Left ventricle myocardium inferior (tissue), 1 donor: ENCODE measurements around the gene IP6K3. TPM values are rescaled to one million over a fixed set of nuclear protein-coding genes. Genes with fewer than 3 reads are reported as not detected.

ENCODE experiments used
- DNase-seq: peaks from one replicate; pipeline ENCODE4 v3.0.0-alpha.2; 2020
- H3K27ac ChIP-seq: fragments of 200-600 bp; replicated peaks from 2 replicates; pipeline ENCODE4 v1.8.0; 2021
- H3K27me3 ChIP-seq: fragments of 200-600 bp; 2 replicates; pipeline ENCODE4 v1.8.0; 2021; ENCODE audit warnings: low read depth
- H3K36me3 ChIP-seq: fragments of 200-600 bp; 2 replicates; pipeline ENCODE4 v1.8.0; 2021
- H3K4me1 ChIP-seq: fragments of 200-600 bp; 2 replicates; pipeline ENCODE4 v1.8.0; 2021
- H3K4me3 ChIP-seq: fragments of 200-600 bp; 2 replicates; pipeline ENCODE4 v1.8.0; 2021; ENCODE audit warnings: mild to moderate bottlenecking, moderate library complexity
- H3K9me3 ChIP-seq: fragments of 200-600 bp; replicated peaks from 2 replicates; pipeline ENCODE4 v1.8.0; 2021
- intact Hi-C: fragments of 100-400 bp; cut with micrococcal nuclease; formaldehyde crosslinking; loops from one replicate; pipeline ENCODE4 v1.11.0; 2022
- long read RNA-seq: library from polyadenylated mRNA; unstranded; transcript quantifications from one replicate; pipeline ENCODE4 v2.0.0, GENCODE V29; 2021
- total RNA-seq: library from RNA; stranded (reverse); fragmentation: NEBNext Ultra II Directional; extraction: Animal tissue kit (Norgen Biotek cat#: 25700); gene quantifications from one replicate; pipeline ENCODE4 v1.2.1, GENCODE V29; 2021
- TF ChIP-seq, protein P1 (sequence below): fragments of 200-600 bp; IDR thresholded peaks from 2 replicates; pipeline ENCODE4 v1.8.0; 2021; ENCODE audit warnings: antibody characterized with exemption, mild to moderate bottlenecking, borderline replicate concordance
- donor health status: DM: no; HTN: yes; CAD: no; lungs with severe emphysema.

Gene IP6K3, protein sequence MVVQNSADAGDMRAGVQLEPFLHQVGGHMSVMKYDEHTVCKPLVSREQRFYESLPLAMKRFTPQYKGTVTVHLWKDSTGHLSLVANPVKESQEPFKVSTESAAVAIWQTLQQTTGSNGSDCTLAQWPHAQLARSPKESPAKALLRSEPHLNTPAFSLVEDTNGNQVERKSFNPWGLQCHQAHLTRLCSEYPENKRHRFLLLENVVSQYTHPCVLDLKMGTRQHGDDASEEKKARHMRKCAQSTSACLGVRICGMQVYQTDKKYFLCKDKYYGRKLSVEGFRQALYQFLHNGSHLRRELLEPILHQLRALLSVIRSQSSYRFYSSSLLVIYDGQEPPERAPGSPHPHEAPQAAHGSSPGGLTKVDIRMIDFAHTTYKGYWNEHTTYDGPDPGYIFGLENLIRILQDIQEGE
- 42.0 TPM for total RNA-seq
- long read RNA-seq, transcript IP6K3-202 (7 exons, 2,012 nt) = minor isoform, 9 of 109 reads
- long read RNA-seq, transcript IP6K3-201 (6 exons, 2,610 nt) = major isoform, 49 of 109 reads
- long read RNA-seq, partial matches to known transcripts = 33 of 109 reads
- long read RNA-seq, other reads (novel, unspliced or antisense) = 18 of 109 reads

DNA sequence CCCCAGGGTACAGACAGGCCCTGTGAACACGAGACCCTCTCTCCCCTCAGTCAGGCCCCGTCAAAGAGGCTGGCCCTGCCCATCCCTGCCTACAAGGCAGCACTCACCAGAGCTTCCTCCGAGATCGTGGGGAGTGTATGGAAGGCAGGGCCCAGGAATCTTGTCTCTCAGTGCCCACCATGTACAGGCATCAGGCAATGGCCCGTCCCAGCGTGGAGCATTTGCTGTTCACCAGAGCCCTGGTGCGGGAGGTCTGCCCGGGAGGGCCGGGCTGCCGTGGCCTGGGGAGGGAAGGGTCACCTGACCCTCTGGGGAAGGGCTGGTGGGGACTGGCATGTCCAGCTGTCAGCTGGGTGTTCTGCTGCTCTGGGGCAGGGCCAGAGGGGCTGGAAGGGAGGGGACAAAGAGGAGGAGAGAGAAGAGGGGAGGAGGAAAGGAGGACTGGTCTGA is at the start of gene IP6K3:
Gene IP6K3 (minus strand): TSS at position 255 of the 450 bp plus-strand sequence. CDS start 11,429 bp downstream, outside the sequence.
- TF ChIP-seq, protein P1, sequence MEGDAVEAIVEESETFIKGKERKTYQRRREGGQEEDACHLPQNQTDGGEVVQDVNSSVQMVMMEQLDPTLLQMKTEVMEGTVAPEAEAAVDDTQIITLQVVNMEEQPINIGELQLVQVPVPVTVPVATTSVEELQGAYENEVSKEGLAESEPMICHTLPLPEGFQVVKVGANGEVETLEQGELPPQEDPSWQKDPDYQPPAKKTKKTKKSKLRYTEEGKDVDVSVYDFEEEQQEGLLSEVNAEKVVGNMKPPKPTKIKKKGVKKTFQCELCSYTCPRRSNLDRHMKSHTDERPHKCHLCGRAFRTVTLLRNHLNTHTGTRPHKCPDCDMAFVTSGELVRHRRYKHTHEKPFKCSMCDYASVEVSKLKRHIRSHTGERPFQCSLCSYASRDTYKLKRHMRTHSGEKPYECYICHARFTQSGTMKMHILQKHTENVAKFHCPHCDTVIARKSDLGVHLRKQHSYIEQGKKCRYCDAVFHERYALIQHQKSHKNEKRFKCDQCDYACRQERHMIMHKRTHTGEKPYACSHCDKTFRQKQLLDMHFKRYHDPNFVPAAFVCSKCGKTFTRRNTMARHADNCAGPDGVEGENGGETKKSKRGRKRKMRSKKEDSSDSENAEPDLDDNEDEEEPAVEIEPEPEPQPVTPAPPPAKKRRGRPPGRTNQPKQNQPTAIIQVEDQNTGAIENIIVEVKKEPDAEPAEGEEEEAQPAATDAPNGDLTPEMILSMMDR = no peak
- H3K27me3 ChIP-seq = no peaks in the 10 kb centered on the region
- no peaks in the 10 kb centered on the region for H3K36me3 ChIP-seq
- H3K9me3 ChIP-seq = no peaks in the 10 kb centered on the region
- peak within 1 kb of the TSS; percentile 72 for H3K4me3 ChIP-seq
- peak within 1 kb of the TSS; percentile 95 for H3K27ac ChIP-seq
- peak; percentile 78 for DNase-seq
- intact Hi-C loops = no loop called here
- peaks cover 45% of the 10 kb centered on the region for H3K4me1 ChIP-seq

DNA sequence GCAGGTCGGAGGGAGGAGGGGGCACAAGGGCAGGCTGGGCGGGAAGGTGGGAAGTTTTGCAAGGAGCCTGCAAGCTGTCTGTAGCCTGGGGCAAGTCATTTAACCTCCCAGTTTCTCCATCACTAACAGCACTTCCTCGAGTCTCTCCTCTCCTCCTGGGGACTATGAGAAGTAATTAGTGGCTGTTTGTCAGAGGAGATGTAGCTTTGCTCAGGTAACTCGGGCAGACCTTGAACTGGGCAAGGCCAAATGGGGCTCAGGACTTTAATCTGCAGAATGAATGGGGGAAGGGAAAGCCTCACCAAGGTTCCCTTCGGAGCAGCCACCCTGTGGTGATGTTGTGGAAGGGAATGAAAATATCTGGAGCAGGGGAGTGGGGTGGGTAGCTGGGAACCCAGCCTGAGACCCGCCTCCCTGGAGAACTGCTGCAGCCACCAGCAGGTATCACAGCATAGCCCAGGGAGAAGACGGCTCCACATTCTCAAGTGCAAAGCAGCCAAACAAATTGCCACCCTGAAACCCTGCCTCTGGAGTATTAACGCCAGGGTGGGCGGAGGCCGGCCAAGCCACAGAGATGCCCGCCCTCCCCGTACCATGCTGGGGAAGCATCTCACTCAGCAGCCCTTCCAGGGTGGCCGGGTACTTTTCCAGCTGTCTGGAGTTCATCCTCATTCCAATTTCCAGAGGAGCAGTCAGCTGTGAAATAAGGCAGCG is 48.4 kb upstream of the IP6K3 start:
- Histone ChIP-seq H3K27me3 (peaks cover 59% of the 10 kb centered on the region), H3K27ac (no peak overlapping the region), H3K36me3 (no peaks in the 10 kb centered on the region), H3K9me3 (no peaks in the 10 kb centered on the region), H3K4me3 (no peak overlapping the region), H3K4me1 (no peaks in the 10 kb centered on the region)
- intact Hi-C loops = no loop called here
- DNase-seq = no peak
- TF ChIP-seq, protein P1 = no peak

DNA sequence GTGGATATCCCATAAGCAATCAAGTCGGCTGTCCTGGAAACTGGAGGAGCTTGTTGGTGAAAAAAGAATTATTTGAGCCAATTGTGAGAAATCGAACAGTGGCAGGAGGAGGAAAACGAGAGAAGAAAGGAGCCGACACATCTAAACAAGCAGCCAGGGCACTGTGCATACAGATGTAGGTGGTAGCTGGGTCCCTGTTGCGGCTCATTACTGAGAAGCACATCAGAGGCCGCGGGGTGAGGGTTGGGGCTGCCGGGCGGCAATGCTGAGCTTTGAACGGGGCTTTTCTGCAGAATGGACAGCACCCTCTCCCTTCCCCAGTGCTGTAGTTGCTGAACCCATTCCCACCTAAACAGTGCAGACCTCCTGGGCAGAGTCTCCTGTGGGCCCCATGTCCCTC is 46.3 kb upstream of the IP6K3 start:
- Histone ChIP-seq H3K27me3 (peaks cover 38% of the 10 kb centered on the region), H3K9me3 (no peaks in the 10 kb centered on the region), H3K4me1 (peaks cover 14% of the 10 kb centered on the region), H3K36me3 (no peaks in the 10 kb centered on the region), H3K27ac (no peak overlapping the region), H3K4me3 (no peak overlapping the region)
- intact Hi-C loops = no loop called here
- no peak for DNase-seq
- TF ChIP-seq, protein P1 = no peak

DNA sequence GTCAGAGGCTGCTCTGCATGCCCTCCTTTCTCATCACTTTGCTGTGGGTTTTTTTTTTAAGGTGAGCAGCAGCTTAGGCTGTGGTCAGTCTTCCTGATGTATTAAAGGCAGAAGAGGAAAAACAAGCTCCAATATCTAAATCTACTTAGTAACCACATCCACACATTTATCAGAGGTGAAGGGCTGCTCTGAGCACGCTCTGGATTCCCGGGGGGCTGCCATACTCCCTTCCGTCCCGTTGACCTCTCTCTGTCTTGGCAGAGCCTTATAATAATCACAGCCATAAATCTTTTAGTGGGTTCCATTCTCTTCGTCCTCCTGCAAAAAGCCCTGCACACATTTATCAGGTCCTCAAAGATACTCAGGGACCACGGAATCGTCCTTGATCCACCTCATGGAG is 44.9 kb upstream of the IP6K3 start:
- no peak overlapping the region for H3K27ac ChIP-seq
- no peak for DNase-seq
- H3K4me1 ChIP-seq = peaks cover 28% of the 10 kb centered on the region
- no peaks in the 10 kb centered on the region for H3K36me3 ChIP-seq
- no peaks in the 10 kb centered on the region for H3K9me3 ChIP-seq
- H3K4me3 ChIP-seq = no peak overlapping the region
- intact Hi-C loops = no loop called here
- peaks cover 24% of the 10 kb centered on the region for H3K27me3 ChIP-seq
- TF ChIP-seq, protein P1 = no peak

DNA sequence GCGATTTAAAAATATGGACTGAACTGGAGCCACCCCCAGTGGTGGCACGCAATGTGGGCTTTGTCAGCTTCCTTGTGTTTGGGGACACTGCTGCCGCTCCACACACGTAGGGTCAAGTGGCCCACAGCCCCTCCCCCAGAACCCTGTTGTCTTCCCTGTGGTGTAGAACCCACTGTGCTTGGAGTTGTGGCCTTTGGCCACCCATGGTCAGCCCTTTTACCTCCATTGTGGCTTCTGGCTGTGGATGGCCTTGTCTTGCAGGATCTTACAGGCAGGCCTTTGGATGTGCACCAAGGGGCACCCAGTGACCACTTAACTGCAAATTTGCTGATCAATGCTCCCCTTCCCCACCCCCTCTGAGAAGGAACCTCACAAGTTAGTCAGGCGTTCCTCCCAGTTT is 44.2 kb upstream of the IP6K3 start:
- H3K9me3 ChIP-seq = no peaks in the 10 kb centered on the region
- intact Hi-C loops = no loop called here
- H3K27me3 ChIP-seq = peaks cover 17% of the 10 kb centered on the region
- no peak for DNase-seq
- peaks cover 35% of the 10 kb centered on the region for H3K4me1 ChIP-seq
- peaks cover 4% of the 10 kb centered on the region for H3K36me3 ChIP-seq
- H3K27ac ChIP-seq = no peak overlapping the region
- no peak overlapping the region for H3K4me3 ChIP-seq
- TF ChIP-seq, protein P1 = no peak
